ENCODE data around the gene SFRP5.

DNA sequence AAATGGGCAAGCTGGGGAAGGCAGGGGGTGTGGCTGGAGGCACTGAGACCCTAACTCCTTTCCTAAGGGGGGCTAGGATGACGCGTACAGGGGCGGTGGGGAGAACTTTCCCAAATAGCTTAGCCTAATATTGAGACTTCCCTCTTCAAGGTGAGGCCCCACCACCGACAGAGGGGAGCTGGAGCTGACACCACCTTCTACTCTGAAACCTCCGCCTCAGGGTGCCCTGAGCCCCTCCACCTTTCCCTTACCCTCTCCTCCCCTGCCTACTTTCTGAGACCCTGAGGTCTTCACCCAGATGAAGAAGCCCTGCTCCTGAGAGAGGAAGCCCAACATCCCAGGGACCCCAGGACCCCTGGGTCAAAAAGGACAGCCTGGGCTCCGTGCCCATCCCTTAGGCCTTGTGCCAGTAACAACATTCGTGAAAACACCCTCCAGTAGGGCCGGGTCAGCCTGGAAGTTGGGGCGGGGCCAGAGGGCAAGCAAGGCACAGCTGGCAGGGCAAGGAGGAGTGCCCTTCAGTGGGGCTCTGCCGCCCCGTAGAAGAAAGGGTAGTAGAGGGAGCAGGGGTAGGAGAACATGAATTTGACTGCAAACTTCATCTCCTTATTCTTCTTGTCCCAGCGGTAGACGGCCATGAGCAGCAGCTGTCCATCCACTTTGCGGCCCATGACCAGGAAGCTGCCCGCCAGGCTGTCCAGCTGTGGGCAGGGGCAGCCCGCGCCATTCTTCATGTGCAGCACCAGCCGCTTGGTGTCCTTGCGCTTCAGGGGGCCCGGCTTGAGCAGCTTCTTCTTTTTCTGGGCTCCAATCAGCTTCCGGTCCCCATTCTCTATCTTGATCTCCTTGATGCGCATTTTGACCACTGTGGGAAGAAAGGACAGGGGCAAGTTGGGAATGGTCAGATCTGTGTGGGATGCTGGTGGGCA is 4.5 kb downstream of the SFRP5 start:
- TF ChIP-seq CTCF (conservative IDR thresholded peaks at IDR 0.05; ENCODE audit: low read depth, low read length): no peak
- TF ChIP-seq BHLHE40 (IDR thresholded peaks at IDR 0.05; ENCODE audit: low read depth, low read length): no peak
- no peak for TF ChIP-seq POLR2A (IDR thresholded peaks at IDR 0.05; ENCODE audit: low read depth, low read length)
- no peak for TF ChIP-seq RAD21 (IDR thresholded peaks at IDR 0.05; ENCODE audit: low read length)
- TF ChIP-seq MAZ (IDR thresholded peaks at IDR 0.05; ENCODE audit: borderline replicate concordance, low read depth, low read length): no peak
- no peak for TF ChIP-seq RCOR1 (IDR thresholded peaks at IDR 0.05; ENCODE audit: insufficient replicate concordance, low read length)
- TF ChIP-seq ELK1 (IDR thresholded peaks at IDR 0.05; ENCODE audit: borderline replicate concordance, low read depth, low read length): no peak
- no peak for TF ChIP-seq RFX5 (IDR thresholded peaks at IDR 0.05; ENCODE audit: low read depth, low read length)

Data from IMR-90 (cell line).